Kidney glomerular epithelial cell (primary cell): ENCODE data around the gene TPP1.

Experiments used
- DNase-seq: peaks from one replicate; lab custom pipeline; 2025; lab: John Stamatoyannopoulos, UW

The TPP1 gene

GRCh38 chr11:6627762-6628241 is 8.6 kb upstream of the TPP1 start:
- no peak for DNase-seq

DNA sequence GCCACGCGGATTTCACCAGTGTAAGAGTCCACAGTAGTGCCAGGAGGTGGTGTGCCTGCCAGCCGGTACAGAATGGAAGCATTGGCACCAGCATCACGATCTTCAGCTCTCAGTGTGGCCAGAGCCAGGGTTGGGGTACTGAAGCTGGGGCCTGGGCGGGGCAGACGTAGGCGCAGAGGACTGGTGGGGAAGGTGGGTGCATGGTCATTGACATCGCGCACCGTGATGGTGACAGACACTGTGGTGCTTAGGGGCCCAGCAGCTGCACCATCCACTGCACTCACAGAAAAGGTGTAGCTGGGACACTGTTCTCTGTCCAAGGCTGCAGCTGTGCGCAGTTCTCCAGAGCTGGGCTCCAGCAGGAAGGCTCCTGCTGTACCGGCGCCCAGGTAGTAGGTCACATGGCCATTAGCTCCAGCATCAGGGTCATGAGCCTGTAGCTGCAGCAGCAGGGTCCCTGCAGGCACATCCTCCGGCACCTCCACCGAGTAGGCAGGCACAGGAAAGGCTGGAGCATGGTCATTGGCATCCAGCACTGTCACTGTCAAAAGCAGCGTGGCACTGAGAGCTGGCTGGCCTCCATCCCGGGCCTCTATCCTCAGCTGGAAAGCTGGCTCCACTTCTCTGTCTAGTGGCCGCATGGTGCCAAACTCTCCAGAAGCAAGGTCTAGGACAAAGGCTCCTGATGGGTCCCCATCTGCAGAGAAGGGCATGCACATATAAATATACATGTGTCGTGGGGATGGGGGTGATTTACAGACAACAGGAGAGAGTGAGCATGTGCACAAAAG is 7.9 kb upstream of the TPP1 start:
- no peak for DNase-seq

- no peak for DNase-seq
Measured at GRCh38 chr11:6625832-6626420, 6.7 kb upstream of the TPP1 start.

DNA sequence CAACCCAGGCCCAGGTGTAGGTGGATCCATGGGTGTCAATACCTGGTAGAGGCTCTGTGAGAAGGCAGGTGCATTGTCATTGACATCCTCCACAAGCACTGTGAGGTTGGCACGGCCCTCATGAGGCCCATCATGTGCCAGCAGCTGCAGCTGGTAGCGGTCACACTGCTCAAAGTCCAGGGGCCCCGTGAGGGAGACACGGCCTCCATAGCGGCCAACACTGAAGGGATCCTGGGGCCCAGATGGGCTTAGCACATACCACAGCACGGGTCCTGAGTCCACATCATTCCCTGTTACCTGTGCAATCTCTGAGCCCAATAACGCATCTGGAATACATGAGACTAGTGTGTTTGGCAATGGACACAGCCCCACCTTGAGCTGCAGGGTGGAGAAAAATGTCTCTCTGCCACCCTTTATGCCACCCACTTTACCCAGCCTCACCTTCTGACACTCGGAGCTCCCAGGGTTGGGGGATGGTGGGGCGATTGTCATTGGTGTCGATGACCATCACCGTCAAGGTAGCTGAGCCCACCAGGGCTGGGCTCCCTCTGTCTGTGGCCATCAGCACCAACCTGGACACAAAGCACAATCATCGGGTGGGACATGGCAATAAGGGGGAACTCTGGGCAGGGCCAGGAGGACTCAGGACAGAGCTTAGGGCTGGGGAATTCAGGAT is 6.1 kb upstream of the TPP1 start:
- no peak for DNase-seq

- no peak for DNase-seq
Measured at GRCh38 chr11:6623391-6624363, 4.5 kb upstream of the TPP1 start.

DNA sequence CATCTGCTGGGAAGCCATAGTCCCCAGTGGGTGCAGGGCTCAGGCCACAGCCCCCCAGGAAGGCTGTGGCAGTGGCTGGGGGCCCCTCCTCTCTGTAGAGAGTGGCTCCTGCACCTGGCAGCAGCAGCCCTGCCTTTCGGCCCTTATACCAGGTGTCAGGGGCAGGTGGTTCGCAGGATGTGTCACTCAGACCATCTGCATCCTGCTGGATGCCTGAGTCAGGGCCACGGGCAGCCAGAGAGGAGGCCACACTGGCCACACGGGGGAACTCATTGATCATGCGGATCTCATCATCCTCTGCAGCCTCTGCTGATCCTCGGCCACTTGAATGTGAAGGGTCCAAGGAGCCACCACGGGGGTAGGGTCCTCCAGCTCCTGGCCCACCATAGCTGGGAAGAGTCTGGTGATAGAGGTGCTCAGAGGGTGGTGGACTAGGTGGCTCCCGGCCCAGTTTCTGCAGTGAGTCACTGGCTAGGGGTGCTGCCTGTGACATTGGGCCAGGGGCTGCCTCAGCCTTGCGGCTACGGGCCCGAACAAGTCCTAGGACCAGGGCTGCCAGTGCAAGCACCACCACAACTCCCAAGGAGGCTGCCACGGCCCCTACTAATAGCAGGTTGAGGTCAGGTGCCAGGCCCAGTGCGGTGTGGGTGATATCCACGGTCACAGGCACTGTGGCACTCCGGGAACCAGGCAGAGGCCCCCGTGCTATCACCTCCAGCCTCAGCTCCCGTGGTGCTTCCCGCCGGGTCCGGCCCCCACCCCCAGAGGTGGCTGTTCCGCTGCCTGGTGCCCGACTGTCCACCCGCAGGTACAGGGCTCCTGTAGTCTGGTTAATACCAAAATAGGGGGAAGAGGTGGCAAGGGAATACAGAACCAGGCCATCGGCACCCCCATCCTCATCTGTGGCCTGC is 3.3 kb upstream of the TPP1 start:
- DNase-seq: no peak

DNA sequence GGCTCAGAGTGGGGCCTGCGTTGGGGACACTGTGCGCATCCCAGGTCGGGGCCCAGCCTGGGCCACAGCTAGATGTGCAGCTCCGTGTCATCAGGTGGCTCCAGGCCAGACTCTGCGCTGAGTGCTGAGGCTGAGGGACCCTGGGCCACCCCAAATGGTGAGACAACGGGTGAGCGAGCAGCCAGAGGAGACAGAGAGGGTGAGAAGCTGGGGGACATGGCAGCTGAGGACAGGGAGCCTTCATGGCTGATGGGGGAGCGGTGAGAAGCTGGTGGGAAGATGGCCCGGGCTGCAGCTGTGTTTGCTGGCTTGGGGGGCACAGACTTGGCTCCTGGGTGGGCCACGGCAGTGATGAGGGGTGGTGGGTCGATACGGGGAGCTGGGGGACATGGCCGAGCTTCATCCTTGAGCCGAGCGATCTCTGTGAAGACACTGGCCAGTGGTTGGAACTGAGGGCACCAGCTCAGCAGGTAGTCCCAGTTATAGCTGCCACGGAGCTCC is 2.5 kb upstream of the TPP1 start:
- DNase-seq: no peak

DNA sequence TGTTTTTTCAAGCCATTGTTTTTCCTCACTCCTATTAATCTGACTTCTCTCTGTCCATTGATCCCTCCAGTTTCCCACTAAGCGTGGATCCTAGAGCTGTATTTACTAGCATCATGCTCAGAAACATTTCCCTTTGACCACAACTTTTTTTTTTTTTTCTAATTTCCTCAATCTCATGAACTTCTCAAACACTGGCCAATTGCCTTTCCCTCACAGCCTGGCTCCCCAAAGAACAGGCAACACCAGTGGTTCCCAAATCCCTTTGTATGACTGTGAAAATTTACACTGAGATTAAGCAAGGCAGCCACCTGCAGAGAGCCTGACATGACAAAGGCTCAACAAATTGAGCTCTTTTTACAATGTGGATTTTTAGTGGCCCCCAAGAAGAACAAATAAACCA is 1.4 kb upstream of the TPP1 start:
- DNase-seq: no peak

GRCh38 chr11:6618117-6619003 is 862 bp downstream of the TPP1 start:
- peak; percentile 14 for DNase-seq

GRCh38 chr11:6617315-6617781 is 1.9 kb downstream of the TPP1 start:
- DNase-seq: no peak

DNA sequence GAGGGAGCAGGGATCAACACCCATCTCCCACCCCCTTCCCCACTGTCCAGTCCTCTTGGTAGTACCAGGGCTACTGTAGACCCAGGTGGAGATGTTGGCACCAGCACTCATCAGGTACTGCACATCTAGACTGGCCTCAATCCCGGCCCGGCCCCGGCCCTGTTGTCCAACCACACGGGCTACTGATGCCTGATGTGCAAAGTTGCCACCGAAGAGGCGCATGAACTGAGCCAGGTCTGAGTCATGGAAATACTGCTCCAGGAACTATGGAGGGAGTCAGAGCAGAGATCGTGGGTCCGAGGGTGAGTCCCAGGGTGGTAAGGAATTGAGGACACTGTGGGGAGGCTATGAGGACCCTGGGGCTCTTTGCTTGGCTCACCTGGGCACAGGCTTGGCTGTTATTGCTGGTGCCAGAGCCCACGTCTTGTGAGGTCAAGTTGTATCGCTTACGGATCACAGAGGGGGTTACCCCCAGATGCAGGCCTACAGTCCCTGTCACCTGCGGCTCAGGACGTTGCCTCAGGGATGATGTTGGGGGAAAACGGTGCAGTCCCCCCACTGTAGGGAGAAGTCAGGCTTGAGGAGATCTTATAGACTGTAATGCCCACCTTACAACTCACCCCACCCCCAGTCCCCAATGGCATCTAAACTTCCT is 2.5 kb downstream of the TPP1 start:
- no peak for DNase-seq

GRCh38 chr11:6615882-6616585 is 3.2 kb downstream of the TPP1 start:
- no peak for DNase-seq

GRCh38 chr11:6615046-6615445 is 4.2 kb downstream of the TPP1 start:
- DNase-seq: no peak

- DNase-seq: no peak
Measured at GRCh38 chr11:6614446-6614845, 4.8 kb downstream of the TPP1 start.

DNA sequence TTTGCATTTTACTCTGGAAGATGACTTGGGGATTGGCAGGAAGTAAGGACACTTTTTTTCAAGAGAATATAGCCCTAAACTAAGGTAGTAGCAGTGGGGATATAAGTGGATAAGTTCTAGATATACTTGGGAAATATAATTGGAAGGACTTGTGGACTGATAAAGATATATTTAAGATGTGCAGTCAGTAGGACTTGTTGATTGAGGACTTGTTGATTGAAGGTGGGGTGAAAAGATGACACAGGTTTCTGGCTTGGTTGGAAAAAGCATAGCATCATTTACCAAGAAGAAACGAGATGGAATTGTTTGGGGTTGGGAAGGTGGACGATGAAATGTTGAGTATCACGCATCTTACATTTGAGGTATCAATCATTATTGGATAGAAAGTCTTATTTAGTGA is 5.7 kb downstream of the TPP1 start:
- no peak for DNase-seq

DNA sequence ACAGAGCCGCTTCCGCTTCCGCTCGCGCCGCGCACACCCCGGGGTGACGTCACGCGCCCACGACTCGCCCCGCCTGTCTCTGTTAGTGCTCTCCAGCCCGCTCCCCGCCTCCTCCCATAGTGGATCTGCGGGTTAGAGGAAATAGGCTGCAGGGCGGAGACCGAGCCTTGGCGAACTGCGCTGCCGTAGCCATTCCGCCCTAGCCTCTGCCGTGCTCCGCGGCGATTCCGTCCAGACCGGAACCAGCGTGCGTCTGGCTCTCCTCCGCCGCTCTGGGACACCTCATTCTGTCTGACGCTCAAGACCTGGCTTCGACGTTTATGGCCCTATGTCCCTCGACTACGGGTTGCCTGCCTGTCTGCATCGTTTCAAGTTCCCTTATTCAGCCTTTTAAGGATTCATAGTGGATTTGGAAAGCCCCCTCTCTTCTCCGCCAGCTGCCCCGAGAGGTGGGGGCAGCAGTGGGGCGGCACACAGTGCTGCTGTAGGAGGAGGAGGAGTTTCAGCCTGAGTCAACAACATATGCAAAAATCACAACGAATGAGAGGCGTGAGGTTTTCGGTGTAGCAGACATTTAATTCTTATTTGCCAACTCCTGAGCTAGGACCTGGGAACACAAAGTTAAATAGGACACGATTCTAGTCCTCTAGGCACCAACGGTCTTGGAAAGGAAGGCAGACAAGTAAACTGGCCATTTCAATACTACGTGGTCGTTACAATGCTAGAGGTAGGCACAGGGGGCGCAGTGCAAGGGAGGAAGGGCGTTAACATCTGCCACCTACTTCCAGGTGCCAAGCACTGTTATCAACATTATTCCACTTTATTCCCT is 6.8 kb downstream of the TPP1 start, which contains the start of gene TAF10:
Gene TAF10 (minus strand): TSS at position 4 of the 829 bp plus-strand sequence. CDS start 27 bp downstream, outside the sequence.
- peak; percentile 89 for DNase-seq

DNA sequence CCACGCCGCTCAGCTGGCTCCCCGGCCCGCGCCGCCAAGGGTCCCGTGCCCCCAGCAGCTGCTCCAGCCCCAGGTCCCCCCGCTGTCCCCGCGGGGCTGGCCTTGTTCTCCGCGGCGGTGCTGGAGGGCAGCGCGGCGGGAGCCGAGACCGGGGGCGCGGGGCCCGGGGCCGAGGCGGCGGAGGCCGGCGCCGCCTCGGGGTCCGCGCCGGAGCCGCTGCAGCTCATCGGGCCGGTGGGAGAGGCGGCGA is 7.3 kb downstream of the TPP1 start:
- no peak for DNase-seq
